ENCODE results near the gene MYO5C.

Gene MYO5C

GRCh38 chr15:52207191-52207590 lies 88.4 kb downstream of the MYO5C start:
- H3K14ac ChIP-seq (ENCODE audit: low read length in 2 of 2): no peak overlapping the region
- H2BK120ac ChIP-seq (ENCODE audit: low read depth, low read length): no peak overlapping the region
- no peak overlapping the region for H3K23ac ChIP-seq (ENCODE audit: low read length in 2 of 2)
- DNase-seq: no peak
- H4K8ac ChIP-seq (ENCODE audit: low read length): no peak overlapping the region
- no peak overlapping the region for H3K4me3 ChIP-seq (ENCODE audit: insufficient read depth in 1 of 2, low read depth in 1 of 2, low read length in 2 of 2)
- no peaks in the 10 kb centered on the region for H3K79me1 ChIP-seq (replicated peaks; ENCODE audit: low read length, poor library complexity, severe bottlenecking)
- no peak overlapping the region for H3K4me2 ChIP-seq (ENCODE audit: low read length, poor library complexity, severe bottlenecking)
- no peak overlapping the region for H3K4ac ChIP-seq (ENCODE audit: low read depth in 1 of 2, low read length in 2 of 2)
- no peak overlapping the region for H2BK5ac ChIP-seq (ENCODE audit: low read depth, low read length, poor library complexity, severe bottlenecking)
- H3K27me3 ChIP-seq (ENCODE audit: control insufficient read depth in 1 of 2, insufficient read depth in 1 of 2, low read length in 2 of 2): no peaks in the 10 kb centered on the region
- no peaks in the 10 kb centered on the region for H3K4me1 ChIP-seq (ENCODE audit: control insufficient read depth, insufficient read depth, low read depth, low read length)
- H3K9ac ChIP-seq (ENCODE audit: low read length): no peak overlapping the region
- H3K18ac ChIP-seq (ENCODE audit: low read depth in 1 of 2, low read length in 2 of 2): no peak overlapping the region
- no peak overlapping the region for H4K91ac ChIP-seq (ENCODE audit: low read length)
- H3K9me3 ChIP-seq (ENCODE audit: control insufficient read depth, low read length): no peaks in the 10 kb centered on the region
- WGBS: no CpG with 5 or more reads among the region's 1 CpG
- H2AK5ac ChIP-seq (ENCODE audit: low read length, severe bottlenecking): no peak overlapping the region
- H3K36me3 ChIP-seq (ENCODE audit: control insufficient read depth in 1 of 2, insufficient read depth in 2 of 2, low read depth in 1 of 2, low read length in 2 of 2): peaks cover 0 to 7% of the 10 kb centered on the region in 2 experiments
- no peak overlapping the region for H2AFZ ChIP-seq (ENCODE audit: low read depth, low read length)
- no peak overlapping the region for H2BK12ac ChIP-seq (ENCODE audit: low read length in 2 of 2)
- no peak overlapping the region for H2BK15ac ChIP-seq (ENCODE audit: low read depth, poor library complexity, severe bottlenecking)
- no peak overlapping the region for H3K27ac ChIP-seq (ENCODE audit: low read length, poor library complexity, severe bottlenecking)

GRCh38 chr15:52206446-52206845 lies 89.2 kb downstream of the MYO5C start:
- no peak overlapping the region for H3K18ac ChIP-seq (ENCODE audit: low read depth in 1 of 2, low read length in 2 of 2)
- no peak overlapping the region for H4K8ac ChIP-seq (ENCODE audit: low read length)
- H3K36me3 ChIP-seq (ENCODE audit: control insufficient read depth in 1 of 2, insufficient read depth in 2 of 2, low read depth in 1 of 2, low read length in 2 of 2): peaks cover 0 to 7% of the 10 kb centered on the region in 2 experiments
- no peaks in the 10 kb centered on the region for H3K4me1 ChIP-seq (ENCODE audit: control insufficient read depth, insufficient read depth, low read depth, low read length)
- no peaks in the 10 kb centered on the region for H3K79me1 ChIP-seq (replicated peaks; ENCODE audit: low read length, poor library complexity, severe bottlenecking)
- H3K4me3 ChIP-seq (ENCODE audit: insufficient read depth in 1 of 2, low read depth in 1 of 2, low read length in 2 of 2): no peak overlapping the region
- no peaks in the 10 kb centered on the region for H3K9me3 ChIP-seq (ENCODE audit: control insufficient read depth, low read length)
- 100% methylated on average over 1 of the region's 2 CpGs for WGBS
- H4K91ac ChIP-seq (ENCODE audit: low read length): no peak overlapping the region
- H2BK15ac ChIP-seq (ENCODE audit: low read depth, poor library complexity, severe bottlenecking): no peak overlapping the region
- H2BK120ac ChIP-seq (ENCODE audit: low read depth, low read length): no peak overlapping the region
- H2BK12ac ChIP-seq (ENCODE audit: low read length in 2 of 2): no peak overlapping the region
- no peak overlapping the region for H3K23ac ChIP-seq (ENCODE audit: low read length in 2 of 2)
- H3K14ac ChIP-seq (ENCODE audit: low read length in 2 of 2): no peak overlapping the region
- H3K9ac ChIP-seq (ENCODE audit: low read length): no peak overlapping the region
- no peak overlapping the region for H2AFZ ChIP-seq (ENCODE audit: low read depth, low read length)
- no peaks in the 10 kb centered on the region for H3K27me3 ChIP-seq (ENCODE audit: control insufficient read depth in 1 of 2, insufficient read depth in 1 of 2, low read length in 2 of 2)
- DNase-seq: no peak
- no peak overlapping the region for H3K4me2 ChIP-seq (ENCODE audit: low read length, poor library complexity, severe bottlenecking)
- no peak overlapping the region for H2BK5ac ChIP-seq (ENCODE audit: low read depth, low read length, poor library complexity, severe bottlenecking)
- H3K4ac ChIP-seq (ENCODE audit: low read depth in 1 of 2, low read length in 2 of 2): no peak overlapping the region
- H3K27ac ChIP-seq (ENCODE audit: low read length, poor library complexity, severe bottlenecking): no peak overlapping the region
- no peak overlapping the region for H2AK5ac ChIP-seq (ENCODE audit: low read length, severe bottlenecking)

- no peak overlapping the region for H2BK5ac ChIP-seq (ENCODE audit: low read depth, low read length, poor library complexity, severe bottlenecking)
Observed at GRCh38 chr15:52204657-52205056, 90.9 kb downstream of the MYO5C start.

GRCh38 chr15:52200831-52201365 lies 94.7 kb downstream of the MYO5C start:
- no peak overlapping the region for H3K27ac ChIP-seq (ENCODE audit: low read length, poor library complexity, severe bottlenecking)
- H3K9me3 ChIP-seq (ENCODE audit: control insufficient read depth, low read length): no peaks in the 10 kb centered on the region
- H2AK5ac ChIP-seq (ENCODE audit: low read length, severe bottlenecking): no peak overlapping the region
- no peak overlapping the region for H2AFZ ChIP-seq (ENCODE audit: low read depth, low read length)
- H3K23ac ChIP-seq (ENCODE audit: low read length in 2 of 2): no peak overlapping the region
- H3K4ac ChIP-seq (ENCODE audit: low read depth in 1 of 2, low read length in 2 of 2): no peak overlapping the region
- peaks cover 0 to 7% of the 10 kb centered on the region in 2 experiments for H3K36me3 ChIP-seq (ENCODE audit: control insufficient read depth in 1 of 2, insufficient read depth in 2 of 2, low read depth in 1 of 2, low read length in 2 of 2)
- no peak overlapping the region for H2BK5ac ChIP-seq (ENCODE audit: low read depth, low read length, poor library complexity, severe bottlenecking)
- WGBS: no CpG with 5 or more reads among the region's 1 CpG
- no peak overlapping the region for H2BK120ac ChIP-seq (ENCODE audit: low read depth, low read length)
- H3K27me3 ChIP-seq (ENCODE audit: control insufficient read depth in 1 of 2, insufficient read depth in 1 of 2, low read length in 2 of 2): no peaks in the 10 kb centered on the region
- no peaks in the 10 kb centered on the region for H3K4me1 ChIP-seq (ENCODE audit: control insufficient read depth, insufficient read depth, low read depth, low read length)
- no peak overlapping the region for H3K4me2 ChIP-seq (ENCODE audit: low read length, poor library complexity, severe bottlenecking)
- no peak overlapping the region for H2BK15ac ChIP-seq (ENCODE audit: low read depth, poor library complexity, severe bottlenecking)
- no peak overlapping the region for H3K14ac ChIP-seq (ENCODE audit: low read length in 2 of 2)
- H3K9ac ChIP-seq (ENCODE audit: low read length): no peak overlapping the region
- H3K18ac ChIP-seq (ENCODE audit: low read depth in 1 of 2, low read length in 2 of 2): no peak overlapping the region
- H3K79me1 ChIP-seq (replicated peaks; ENCODE audit: low read length, poor library complexity, severe bottlenecking): no peaks in the 10 kb centered on the region
- H4K91ac ChIP-seq (ENCODE audit: low read length): no peak overlapping the region
- no peak for DNase-seq
- no peak overlapping the region for H3K4me3 ChIP-seq (ENCODE audit: insufficient read depth in 1 of 2, low read depth in 1 of 2, low read length in 2 of 2)
- no peak overlapping the region for H4K8ac ChIP-seq (ENCODE audit: low read length)
- H2BK12ac ChIP-seq (ENCODE audit: low read length in 2 of 2): no peak overlapping the region

More at GRCh38 chr15:52204657-52205056, 90.9 kb downstream of the MYO5C start:
- Histone ChIP-seq H3K27ac (ENCODE audit: low read length, poor library complexity, severe bottlenecking) (no peak overlapping the region), H2AFZ (ENCODE audit: low read depth, low read length) (no peak overlapping the region), H3K4ac (ENCODE audit: low read depth in 1 of 2, low read length in 2 of 2) (no peak overlapping the region), H2AK5ac (ENCODE audit: low read length, severe bottlenecking) (no peak overlapping the region), H3K79me1 (replicated peaks; ENCODE audit: low read length, poor library complexity, severe bottlenecking) (no peaks in the 10 kb centered on the region), H2BK15ac (ENCODE audit: low read depth, poor library complexity, severe bottlenecking) (no peak overlapping the region), H3K4me1 (ENCODE audit: control insufficient read depth, insufficient read depth, low read depth, low read length) (no peaks in the 10 kb centered on the region), H4K91ac (ENCODE audit: low read length) (no peak overlapping the region), H3K14ac (ENCODE audit: low read length in 2 of 2) (no peak overlapping the region), H3K23ac (ENCODE audit: low read length in 2 of 2) (no peak overlapping the region), H2BK12ac (ENCODE audit: low read length in 2 of 2) (no peak overlapping the region), H3K27me3 (ENCODE audit: control insufficient read depth in 1 of 2, insufficient read depth in 1 of 2, low read length in 2 of 2) (no peaks in the 10 kb centered on the region), H3K9ac (ENCODE audit: low read length) (no peak overlapping the region), H3K4me2 (ENCODE audit: low read length, poor library complexity, severe bottlenecking) (no peak overlapping the region), H3K9me3 (ENCODE audit: control insufficient read depth, low read length) (no peaks in the 10 kb centered on the region), H3K36me3 (ENCODE audit: control insufficient read depth in 1 of 2, insufficient read depth in 2 of 2, low read depth in 1 of 2, low read length in 2 of 2) (peaks cover 0 to 7% of the 10 kb centered on the region in 2 experiments), H3K18ac (ENCODE audit: low read depth in 1 of 2, low read length in 2 of 2) (no peak overlapping the region), H4K8ac (ENCODE audit: low read length) (no peak overlapping the region), H3K4me3 (ENCODE audit: insufficient read depth in 1 of 2, low read depth in 1 of 2, low read length in 2 of 2) (no peak overlapping the region), H2BK120ac (ENCODE audit: low read depth, low read length) (no peak overlapping the region)
- 96% methylated on average over 20 of the region's 20 CpGs for WGBS
- no peak for DNase-seq

Measured in mesenchymal stem cell (in vitro differentiated cells and primary cell).